ENCODE data around the gene MBP.
A peak's percentile ranks its signal among the peaks of the same experiment; 100 is the strongest.

MBP gene

DNA sequence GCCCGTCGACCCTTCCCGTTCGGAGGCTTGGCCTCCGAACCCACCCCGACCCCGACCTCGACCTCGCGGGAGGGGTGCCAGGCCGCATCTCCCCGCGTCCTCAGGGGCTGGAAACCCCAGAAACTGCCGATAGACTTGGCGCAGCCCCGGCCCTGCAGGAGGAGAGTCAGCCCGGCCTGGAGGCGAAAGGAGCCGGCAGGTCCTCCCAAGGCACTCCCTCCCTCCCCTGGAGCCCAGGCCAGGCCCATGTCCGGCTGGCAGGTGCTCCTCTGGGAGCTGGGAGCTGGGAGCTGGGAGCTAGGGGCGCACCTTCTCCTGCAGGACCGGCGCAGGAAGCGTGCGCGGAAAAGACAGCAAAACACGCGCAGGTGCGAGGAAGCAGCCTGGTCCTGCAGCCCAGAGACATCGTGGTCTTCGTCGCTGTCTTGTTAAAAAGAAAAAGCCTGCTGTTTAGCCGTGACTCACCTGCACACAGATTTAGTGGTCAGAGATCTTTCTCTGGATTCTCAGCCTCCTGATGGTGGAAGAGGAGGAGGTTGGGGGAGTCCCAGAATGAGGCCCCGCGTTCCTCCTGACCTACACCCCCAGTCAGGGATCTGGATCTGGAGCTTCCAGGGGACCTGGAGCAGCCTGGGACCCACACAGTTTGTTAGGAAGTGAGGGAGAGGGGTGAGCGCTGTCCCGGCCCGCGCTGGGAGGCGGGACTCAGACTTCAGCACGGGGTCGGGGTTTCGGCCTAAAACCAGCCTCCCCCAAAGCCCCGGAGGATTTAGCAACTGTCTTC, 660 bp upstream of the MBP start:
- TF ChIP-seq, protein P1, sequence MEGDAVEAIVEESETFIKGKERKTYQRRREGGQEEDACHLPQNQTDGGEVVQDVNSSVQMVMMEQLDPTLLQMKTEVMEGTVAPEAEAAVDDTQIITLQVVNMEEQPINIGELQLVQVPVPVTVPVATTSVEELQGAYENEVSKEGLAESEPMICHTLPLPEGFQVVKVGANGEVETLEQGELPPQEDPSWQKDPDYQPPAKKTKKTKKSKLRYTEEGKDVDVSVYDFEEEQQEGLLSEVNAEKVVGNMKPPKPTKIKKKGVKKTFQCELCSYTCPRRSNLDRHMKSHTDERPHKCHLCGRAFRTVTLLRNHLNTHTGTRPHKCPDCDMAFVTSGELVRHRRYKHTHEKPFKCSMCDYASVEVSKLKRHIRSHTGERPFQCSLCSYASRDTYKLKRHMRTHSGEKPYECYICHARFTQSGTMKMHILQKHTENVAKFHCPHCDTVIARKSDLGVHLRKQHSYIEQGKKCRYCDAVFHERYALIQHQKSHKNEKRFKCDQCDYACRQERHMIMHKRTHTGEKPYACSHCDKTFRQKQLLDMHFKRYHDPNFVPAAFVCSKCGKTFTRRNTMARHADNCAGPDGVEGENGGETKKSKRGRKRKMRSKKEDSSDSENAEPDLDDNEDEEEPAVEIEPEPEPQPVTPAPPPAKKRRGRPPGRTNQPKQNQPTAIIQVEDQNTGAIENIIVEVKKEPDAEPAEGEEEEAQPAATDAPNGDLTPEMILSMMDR (conservative IDR thresholded peaks at IDR 0.05): 0 out of 2 replicates have a peak, but pooled peaks have one; percentile 16
- H3K27ac ChIP-seq: peak overlapping the region; percentile 94

DNA sequence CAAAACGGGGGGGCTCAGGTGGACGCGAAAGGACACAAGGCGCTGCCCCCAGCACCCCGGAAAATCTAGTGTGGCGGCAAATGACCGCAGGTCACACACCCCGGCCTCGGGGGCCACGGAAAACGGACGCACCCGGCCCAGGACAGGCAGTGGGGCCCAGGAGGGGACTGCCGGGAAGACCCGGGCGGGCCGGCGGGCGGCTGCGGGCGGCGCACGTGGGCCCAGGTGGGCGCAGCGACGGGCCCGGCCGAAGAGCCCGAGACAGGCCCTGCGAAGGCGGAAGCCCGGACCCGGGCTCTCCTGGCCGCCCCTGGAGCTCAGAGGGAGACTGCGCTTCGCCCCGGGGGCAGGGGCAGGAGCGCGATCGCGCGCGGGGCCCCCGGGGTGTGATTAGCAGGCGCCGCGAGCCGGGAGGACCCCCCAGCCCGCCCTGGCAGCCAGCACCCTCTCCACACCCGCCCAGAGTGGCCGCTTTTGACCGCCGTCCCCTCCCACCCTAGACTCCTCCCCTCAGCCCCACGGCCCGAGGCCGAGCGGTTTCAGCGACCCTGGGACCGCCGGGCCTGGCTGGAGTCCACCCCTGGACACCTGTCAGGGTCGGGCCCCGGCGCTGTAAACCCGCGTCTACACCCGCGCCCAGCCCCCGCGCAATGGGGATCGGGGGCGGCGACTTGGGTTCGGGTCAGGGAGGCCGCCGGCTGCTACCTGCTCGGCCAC, 773 bp downstream of the MBP start:
- TF ChIP-seq, protein P1 (conservative IDR thresholded peaks at IDR 0.05): no peak
- H3K27ac ChIP-seq: peak overlapping the region; percentile 94

DNA sequence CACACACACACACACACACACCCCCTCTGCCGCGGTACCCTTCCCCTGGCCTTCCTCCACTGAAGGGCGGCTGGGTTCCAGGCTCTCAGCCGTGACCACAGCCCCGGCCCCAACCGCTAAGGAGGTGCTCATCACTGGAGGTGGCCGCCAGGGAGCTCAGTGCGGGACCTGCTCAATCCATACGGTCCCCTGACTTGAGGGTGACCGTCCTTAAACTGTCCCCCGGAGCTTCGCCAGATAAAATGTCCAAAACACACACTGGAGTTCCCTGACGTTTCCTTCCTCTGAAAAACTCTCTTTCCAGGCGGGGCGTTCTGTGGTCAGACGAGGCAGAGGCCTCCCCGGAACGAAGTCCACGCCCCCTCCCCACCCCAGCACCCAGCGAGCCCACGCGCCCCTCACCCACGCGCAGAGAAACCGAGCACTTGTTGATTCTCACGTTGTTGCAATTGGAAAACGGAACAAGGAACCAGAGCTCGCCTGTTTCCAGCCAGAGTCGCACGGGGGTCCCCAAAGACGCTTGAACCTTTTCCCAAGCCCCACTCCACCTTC, 1.4 kb downstream of the MBP start:
- TF ChIP-seq, protein P1 (conservative IDR thresholded peaks at IDR 0.05): no peak
- peak overlapping the region; percentile 94 for H3K27ac ChIP-seq

DNA sequence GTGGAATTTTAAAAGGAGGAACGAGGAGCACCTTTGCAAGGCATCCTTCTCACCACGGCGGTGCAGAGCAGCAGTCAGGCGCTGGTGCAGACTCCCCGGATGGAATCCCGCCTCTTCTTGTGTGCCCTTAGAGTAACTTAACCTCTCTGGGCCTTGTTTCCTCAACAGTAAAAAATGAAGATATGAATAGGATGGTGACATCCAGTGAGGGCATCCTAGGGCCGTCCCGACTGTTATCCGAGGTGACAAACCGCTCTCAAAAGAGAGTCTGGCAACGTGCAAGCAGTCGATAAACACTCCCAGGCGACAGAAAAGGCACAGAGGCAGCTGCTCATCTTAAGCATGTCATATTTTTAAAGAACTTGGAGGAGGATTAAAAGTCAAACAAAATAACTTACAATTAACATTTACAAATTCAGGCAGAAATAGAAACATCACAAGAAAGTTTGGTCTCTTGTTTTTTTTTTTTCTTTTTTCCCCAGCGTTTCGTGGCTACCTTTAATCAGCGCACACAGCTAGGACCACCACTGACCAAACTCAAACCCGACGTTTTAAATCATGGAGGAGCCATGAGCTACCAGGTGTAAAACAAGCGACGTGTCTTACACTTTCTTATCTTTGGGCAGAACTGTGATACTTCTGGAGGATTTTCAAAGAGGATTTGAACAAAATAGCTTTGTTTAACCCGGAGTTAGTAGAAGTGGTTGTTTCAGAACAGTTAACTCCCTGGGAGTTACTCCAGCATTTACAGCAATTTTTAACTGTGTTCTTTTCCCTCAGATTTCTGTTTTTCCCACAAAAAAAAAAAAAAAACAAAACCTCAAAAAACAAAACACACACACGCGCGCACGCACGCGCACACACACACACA, 2.1 kb downstream of the MBP start:
- peak overlapping the region; percentile 94 for H3K27ac ChIP-seq

DNA sequence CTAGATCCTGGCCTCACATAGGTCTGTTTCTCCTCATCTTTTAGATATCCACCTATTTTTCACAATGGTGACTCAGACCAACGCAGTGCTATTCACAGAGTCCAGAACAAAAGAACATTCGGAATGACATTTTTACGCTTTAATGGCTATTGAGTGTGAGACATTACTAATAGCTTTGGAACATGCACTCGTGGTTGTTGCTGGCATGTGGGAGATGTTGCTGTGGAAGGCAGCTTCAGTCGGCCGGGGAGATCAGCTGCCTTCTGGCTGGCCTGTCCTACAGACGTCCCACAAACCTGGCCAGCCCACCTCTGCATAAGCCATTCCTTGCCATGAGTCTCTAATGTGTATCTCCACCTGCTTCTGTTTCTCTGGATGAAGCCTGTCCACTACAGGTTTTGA, 3.4 kb downstream of the MBP start:
- peak overlapping the region; percentile 94 for H3K27ac ChIP-seq
- TF ChIP-seq, protein P1 (conservative IDR thresholded peaks at IDR 0.05): no peak

More for the DNA sequence above, 2.1 kb downstream of the MBP start:
- TF ChIP-seq, protein P1 (conservative IDR thresholded peaks at IDR 0.05): no peak

DNA sequence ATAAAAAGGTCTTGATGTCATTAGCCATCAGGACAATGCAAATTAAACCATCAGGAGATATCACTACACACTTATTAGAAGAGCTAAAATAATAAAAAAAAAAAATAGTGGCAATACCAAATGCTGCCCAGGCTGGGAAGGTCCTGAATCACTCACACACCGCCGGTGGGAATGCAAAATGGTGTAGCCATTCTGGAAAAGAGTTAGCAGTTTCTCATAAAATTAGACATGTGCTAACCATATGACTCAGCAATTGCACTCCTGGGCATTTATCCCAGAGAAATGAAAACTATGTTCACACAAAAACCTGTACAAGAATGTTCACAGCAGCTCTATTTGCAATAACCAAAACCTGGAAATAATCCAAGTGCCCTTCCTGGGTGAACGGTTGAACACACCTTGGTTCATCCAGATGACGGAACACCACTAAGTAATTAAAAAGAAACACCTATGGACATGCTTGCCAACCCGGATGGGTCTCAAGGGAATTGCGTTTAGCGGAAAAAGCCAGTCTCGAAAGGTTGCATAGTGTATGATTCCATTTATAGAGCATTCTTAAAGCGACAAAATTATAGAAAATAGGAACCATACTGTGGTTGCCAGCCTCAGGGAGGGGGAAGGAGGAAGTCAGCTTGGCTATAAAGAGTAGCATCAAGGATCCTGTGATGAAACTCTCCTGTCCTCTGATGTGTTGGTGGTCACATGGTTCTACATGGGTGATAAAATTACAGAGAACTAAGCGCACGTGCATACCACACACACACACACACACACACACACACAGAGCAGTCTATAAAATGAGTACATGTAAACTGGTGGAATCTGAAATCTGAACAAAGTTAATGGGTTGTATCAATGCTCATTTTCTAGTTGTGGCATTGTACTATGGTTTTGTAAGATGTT, 4.6 kb downstream of the MBP start:
- TF ChIP-seq, protein P1 (conservative IDR thresholded peaks at IDR 0.05): no peak
- peak overlapping the region; percentile 94 for H3K27ac ChIP-seq
